NCI-H187 (cell line): ENCODE measurements around the gene LRRC3.
"Not testable (repeated sequence)": the region's sequence is repeated elsewhere in the genome, so short reads cannot be mapped to it uniquely, and the experiment has no call there.

Experiments
- DNase-seq, 2 experiments: peaks; one replicate each; lab custom pipeline; 2025; lab: John Stamatoyannopoulos, UW

LRRC3 gene, protein sequence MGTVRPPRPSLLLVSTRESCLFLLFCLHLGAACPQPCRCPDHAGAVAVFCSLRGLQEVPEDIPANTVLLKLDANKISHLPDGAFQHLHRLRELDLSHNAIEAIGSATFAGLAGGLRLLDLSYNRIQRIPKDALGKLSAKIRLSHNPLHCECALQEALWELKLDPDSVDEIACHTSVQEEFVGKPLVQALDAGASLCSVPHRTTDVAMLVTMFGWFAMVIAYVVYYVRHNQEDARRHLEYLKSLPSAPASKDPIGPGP

GRCh38 chr21:44454747-44455523 lies at the start of gene LRRC3:
LRRC3 (plus strand) TSS chr21:44455510; CDS start chr21:44456645, 1,135 bp downstream.
- peak; percentile 76 to 96 for DNase-seq

- no peak for DNase-seq
Observed at GRCh38 chr21:44405948-44406872, 49.1 kb upstream of the LRRC3 start.

DNA sequence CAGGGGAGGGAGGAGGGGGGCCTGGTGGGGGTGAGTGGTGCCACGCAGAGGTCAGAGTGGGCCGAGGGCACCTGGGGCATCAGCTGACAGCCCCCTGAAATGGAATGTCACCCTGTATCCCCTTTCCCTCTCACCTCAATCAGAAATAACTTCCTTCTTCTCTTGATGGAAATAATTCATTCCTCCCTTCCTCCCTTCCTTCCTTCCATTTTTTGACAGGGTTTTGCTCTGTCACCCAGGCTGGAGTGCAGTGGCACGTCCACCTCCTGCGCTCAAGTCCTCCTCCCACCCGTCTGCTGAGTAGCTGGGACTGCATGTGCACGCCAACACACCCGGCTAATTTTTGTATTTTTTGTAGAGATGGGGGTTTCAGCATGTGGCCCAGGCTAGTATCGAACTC lies 48.4 kb upstream of the LRRC3 start:
- no peak for DNase-seq

DNA sequence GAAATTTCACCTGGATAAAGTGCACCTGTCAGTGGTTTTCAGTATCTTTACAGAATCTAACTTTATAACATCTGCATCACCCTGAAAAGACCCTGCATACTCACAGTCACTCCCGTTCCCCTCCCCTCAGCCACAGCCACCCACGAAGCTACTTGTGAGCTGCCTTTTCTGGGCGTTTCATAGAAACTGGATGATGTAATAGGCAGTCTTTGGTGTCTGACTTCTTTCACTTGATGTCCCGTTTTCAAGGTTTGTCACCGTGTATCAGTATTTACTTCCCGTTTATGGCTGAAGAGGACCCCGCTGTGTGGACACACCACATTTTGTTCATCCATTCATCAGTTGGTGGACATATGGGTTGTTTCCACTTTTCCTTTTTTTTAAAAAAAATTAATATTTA lies 47.8 kb upstream of the LRRC3 start:
- DNase-seq, result no peak

DNA sequence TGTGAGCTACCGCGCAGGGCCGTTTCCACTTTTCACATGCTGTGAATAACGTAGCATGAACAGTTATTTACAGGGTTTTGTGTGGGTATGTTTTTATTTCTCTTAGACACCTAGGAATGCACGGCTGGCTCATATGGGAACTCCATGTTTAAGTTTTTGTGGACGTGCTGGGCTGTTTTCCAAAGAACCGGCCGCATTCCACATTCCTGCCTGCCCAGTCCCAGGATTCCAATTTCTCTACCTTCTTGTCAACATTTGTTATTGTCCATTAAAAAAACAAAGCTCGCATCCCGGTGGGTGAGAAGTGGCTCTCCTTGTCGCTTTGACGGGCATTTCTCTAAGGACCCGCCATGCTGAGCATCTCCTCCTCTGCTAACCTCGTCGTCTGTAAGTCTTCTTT lies 47.1 kb upstream of the LRRC3 start:
- DNase-seq, result no peak

DNA sequence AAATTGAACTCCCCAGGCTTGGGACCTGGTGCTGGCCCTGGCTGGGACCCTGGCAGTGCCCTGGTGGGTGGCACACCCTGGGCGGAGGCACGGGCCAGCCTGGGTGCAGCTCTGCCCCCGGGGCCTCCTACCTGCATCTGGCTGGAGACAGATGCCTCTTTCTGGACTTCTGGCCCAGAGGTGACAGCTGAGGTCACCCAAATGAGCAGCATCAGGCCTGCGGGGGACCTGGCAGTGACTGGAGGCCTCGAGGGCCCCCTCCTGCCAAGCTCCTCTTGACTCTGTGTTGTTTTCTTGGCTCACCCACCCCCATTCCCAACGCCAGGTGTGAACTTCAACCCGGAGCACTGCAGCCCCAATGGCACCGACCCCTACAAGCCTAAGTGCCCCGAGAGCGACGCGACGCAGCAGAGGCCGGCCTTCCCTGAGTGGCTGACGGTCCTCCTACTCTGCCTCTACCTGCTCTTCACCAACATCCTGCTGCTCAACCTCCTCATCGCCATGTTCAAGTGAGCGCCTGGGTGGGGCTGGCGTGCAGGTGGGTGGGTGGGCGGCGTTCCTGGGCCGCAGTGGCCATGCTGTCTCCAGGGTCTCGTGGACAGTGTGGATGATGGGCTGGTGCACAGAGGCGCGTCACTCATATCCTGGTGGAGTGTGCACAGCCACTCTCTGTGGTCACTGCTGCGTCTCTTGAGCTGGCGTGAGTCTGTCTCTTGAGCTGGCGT lies 41.6 kb upstream of the LRRC3 start:
- no peak for DNase-seq

GRCh38 chr21:44414291-44415072 lies 40.8 kb upstream of the LRRC3 start:
- DNase-seq, result no peak

- no peak for DNase-seq
Observed at GRCh38 chr21:44415073-44416025, 40.0 kb upstream of the LRRC3 start.

DNA sequence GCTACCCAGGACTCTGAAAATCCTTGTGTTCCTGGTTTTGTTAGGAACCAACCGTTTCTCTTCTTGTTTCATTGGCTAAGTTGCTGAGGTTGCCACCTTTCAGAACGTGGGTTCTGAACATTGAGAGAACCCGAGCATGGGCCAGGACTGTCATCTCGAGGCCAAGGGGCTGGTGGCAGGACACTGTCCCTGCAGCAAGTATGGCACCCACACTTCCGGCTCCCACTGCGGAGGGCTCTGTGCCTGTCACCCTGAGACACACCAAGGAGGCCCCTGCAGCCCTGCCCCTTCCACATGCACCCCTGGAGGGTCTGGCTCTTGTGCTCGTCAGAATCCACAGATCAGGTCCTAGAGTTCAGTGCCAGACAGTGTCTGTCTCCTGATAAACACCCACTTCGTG lies 39.1 kb upstream of the LRRC3 start:
- DNase-seq, result no peak

GRCh38 chr21:44417621-44418107 lies 37.6 kb upstream of the LRRC3 start:
- DNase-seq, result not testable (repeated sequence)

- no peak for DNase-seq
Observed at GRCh38 chr21:44418108-44418875, 37.0 kb upstream of the LRRC3 start.

DNA sequence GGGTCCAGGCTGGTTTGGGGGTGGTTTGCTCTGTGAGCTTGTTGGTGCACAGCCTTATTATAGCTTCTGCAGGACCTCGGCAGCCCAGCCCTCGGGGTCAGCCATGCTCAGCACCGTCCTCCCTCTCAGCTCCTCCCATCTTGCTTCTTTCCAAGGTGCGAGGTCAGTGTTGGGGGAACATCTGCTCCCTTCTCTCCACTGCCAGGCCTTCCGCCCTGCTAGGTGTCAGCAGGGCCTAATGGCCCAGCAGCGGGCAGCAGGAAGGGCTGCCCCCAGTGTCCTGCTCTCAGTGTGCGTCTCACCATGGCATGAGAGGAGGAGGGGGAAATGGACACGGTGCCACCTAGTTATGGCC lies 36.5 kb upstream of the LRRC3 start:
- DNase-seq, result no peak

GRCh38 chr21:44419679-44420078 lies 35.6 kb upstream of the LRRC3 start:
- DNase-seq, result no peak

- DNase-seq, result no peak
Observed at GRCh38 chr21:44420416-44421205, 34.7 kb upstream of the LRRC3 start.

DNA sequence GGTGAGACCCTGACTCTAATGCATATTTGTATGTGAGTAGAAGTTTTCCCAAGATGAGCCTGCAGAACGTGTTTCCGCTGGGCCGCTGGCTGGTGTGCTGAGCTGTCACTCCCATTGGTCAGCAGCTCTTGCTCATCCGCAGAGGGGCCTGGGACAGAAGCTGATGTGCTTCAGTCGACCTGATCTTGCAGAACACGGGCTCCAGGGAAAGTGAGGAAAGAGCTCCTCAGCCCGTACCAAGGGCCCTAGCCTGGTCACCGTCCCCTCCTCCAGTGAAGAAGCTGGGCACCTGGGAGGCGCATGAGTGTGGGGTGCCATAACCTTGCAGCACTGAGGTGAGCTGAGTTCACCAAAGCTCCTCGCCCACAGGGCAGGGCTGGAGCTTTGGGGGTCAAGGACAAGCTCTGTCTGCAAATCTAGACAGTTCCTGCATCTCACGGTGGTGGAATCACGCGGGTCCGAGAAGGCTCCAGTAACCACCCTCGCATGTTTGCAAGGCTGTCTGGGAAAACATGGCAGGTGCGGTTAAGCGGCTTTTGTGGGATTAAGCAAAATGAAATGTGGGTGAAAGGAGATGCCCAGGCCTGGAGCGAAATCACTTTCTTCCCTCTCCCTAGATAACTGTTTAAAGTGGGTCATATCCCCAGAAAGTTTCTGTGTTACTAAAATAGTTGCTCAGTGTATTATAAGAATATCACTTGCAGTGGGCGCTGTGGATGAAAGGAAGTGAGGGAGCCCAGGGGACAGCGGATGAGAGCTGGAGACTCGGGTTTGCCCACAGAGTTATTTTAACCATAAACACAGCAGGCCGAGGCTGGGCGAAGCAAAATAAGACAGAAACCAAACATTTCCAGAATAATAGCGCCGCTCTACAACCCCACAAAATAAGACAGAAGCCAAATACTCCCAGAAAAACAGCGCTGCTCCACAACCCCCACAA lies 33.1 kb upstream of the LRRC3 start:
- DNase-seq, result no peak

DNA sequence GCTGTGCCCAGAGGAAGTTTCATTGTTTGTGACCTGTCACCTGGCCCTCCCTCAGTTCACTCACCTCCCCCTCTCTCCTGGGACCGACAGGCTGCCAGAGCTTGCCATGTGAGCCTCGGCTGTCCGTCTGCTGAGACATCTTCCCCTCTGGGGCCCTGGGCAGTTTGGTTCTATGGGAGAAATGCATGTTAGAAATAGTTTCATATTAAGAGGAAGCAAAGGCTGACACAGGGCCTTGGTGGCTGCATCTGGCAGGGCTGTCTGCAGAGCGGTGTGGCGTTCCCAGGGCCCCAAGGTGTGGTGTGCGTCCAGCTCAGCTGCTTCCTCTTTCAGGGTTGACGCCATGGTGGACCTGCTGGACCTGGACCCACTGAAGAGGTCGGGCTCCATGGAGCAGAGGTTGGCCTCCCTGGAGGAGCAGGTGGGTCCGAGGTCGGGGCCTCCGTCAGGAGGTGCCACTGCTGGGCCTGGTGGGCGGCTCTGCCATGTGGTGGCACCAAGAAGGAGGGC lies 31.9 kb upstream of the LRRC3 start:
- no peak for DNase-seq
